HPDE6-E6E7 (cell line): Measurements from ENCODE around the gene HEY2.
A peak's percentile ranks its signal among the peaks of the same experiment; 100 is the strongest.
"Not testable (repeated sequence)": the region's sequence is repeated elsewhere in the genome, so short reads cannot be mapped to it uniquely, and the experiment has no call there.

ENCODE experiments used
- DNase-seq: peaks from one replicate; pipeline ENCODE4 v3.0.0; 2011; ENCODE audit warnings: missing footprints; ENCODE audit errors: extremely low spot score

Gene HEY2

DNA sequence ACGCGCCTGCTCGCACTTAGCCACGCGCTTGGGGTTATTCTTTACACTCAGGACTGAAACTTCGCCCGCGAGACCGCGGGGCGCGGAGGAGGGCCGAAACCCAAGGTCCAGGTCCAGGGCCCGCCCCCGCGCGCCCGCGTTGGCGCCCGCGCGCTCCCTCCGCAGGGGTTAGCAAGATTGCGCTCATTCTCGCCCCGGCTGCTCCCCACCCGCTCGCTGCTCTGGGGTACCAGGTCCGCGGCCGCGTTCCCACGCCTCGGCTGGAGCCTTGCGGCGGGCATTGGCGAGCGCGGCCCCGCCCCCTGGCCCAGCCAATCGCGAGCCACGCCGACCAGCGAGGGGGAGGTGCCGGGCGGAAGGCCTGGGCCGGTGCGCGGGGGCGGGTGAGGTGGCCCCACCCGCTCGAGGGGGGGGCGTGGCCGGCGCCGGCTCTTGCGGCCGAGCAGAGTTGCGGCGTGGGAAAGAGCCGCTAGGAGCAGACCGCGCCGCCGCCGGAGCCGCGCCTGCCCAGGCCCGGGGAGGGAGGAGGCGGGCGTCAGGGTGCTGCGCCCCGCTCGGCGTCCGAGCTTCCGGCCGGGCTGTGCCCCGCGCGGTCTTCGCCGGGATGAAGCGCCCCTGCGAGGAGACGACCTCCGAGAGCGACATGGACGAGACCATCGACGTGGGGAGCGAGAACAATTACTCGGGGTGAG, at the start of gene HEY2:
TSS of gene HEY2 (plus strand) at position 460 of the 692 bp plus-strand sequence. CDS start at position 605, 145 bp downstream.
- DNase-seq: peak; percentile 86

DNA sequence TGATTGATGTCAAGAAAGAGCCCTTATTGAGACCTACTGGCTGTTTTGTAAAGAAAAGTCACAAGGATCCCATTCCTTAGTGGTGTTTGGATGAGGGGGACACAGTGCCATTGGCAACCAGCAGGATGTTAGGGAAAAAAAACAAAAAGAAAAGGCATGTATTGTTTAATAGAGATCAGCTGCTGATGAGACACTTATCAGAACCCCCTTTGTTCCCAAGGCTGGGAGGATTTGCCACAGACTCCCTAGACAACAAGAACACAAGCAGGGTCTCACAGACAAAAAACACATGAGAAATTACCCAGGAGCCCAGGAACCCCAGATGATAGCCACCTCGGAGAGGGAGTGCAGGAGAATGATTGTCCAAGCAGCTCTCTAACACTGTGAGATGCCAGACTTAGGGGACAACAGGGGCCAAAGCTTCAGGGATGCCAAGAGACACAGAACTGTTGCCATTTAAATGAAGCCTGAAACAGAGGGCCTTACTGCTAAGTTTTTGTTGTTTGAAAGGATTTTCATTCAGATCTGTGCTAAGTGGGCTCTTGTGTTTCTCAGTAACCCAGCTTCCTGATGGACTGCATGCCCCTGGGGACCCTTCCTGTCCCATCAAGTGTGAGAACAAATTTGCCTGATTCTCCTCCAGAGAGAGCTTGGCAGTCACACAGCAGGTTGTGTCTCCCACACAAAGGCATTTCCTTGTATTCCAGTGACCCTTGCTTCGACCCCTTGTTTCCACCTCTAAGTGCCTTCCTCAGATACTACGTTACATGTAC, 48.7 kb upstream of the HEY2 start:
- DNase-seq: no peak

DNA sequence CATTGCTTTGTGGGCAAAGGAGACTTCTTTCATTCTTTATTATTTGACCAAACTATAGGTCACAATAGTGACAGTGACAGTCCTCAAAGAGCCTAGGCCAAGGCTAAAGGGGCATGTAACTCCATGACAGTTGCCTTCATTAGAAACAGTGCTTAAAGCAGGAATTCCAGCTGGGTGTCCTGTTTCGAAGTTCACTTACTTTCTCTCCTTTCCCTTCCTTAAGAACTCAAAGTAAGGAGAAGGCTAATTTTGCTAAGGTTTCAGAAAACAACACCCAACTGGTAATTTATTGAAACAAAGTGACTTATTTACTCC, 48.1 kb upstream of the HEY2 start:
- DNase-seq: no peak

DNA sequence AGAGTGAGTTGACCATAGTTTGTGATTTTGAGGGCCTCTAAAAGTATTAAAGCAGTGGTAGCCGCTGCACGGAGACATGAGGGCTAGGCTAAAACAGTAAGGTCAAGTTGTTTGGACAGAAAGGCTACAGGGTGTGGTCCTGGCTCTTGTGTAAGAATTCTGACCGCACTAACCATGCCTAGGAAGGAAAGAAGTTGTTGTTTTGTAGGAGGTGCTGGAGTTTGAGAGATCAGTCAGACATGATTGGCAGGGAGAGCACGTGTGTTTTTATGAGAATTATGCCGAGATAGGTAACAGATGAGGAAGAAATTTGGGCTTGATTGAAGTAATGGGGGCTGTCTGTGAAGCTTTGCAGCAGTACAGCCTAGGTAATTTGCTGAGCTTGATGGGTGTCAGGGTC, 45.5 kb upstream of the HEY2 start:
- DNase-seq: not testable (repeated sequence)

DNA sequence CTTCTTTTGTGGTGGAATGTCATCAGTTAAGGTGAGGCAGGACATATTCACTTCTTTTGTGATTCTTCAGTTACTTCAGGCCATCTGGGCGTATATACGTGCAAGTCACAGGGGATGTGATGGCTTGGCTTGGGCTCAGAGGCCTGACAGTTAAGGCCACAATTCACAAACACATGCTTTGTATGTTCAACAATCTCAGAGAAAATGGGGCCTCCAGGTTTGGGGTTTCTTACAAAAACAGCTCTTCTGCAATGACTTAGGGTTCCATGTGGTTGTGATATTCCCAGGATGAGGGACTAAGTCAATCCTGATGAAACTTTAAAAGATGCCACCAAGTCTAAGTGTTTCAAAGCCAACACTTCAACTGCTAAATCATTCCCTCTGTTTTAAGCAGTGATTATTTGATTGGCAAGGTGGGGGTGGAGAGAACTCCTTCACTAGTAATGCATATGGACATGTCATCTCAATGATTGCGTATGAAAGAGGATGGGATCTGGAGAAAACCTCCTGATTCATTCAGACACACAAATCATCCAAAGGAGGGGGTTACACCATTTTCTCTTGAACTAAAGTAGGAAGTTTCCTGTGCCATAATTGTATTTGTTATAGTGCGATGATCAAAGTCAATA, 41.7 kb upstream of the HEY2 start:
- no peak for DNase-seq

DNA sequence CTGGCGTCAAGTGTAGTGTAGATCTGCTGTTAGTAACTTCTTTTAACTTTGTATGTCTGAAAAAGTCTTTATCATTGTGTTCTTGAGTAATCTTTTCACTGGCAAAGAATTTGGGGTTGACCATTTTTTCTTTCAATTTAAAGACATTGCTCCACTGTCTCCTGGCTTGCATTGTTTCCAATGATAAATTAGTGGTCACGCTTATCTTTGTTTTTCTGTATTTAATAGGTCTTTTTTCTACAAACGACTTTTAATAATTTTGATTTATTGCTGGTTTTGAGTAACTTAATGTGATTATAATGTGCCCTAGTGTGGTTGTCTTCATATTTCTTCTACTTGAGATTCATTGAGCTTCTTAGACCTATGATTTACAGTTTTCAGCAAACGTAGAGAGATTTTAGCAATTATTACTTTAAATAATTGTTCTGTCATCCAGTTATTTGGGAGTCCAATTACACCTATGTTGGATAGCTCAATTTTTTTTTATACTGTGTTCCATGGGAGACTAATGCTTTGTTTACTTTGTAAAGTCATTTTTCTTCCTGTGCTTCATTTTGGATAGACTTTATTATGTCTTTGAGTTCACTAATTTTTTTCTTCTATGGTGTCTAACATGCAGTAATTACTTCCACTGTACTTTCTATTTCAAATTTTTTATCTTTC, 38.3 kb upstream of the HEY2 start:
- no peak for DNase-seq

DNA sequence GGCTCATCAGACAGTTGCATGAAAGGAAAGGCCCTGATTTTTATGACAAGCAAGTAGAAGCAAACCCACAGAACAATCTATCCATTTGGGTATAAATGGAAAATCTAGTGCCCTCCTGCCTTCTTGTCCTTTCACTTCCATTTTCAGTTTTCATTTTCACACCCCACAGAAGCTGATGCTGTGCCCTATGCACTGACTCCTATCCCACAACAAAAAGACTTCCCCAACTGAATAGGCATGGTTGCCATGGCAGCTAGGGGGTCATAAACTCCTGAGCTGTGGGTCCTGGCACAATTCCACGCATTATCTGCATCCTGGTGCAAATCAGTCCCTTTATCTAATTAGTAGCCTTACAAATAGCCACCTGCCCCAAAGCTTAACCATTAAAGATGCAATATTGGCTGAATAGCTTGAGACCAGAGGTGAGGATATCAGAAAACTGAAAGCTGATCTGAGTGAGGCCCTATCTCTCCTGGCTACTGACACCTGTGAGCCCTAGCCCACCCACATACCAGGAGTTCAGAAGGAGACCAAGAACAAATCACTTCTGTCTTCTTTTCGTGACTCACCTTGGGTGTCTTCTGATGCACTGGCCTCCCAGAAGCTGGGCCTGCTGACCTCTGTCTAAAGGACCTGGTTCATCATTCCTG, 34.9 kb upstream of the HEY2 start:
- no peak for DNase-seq

DNA sequence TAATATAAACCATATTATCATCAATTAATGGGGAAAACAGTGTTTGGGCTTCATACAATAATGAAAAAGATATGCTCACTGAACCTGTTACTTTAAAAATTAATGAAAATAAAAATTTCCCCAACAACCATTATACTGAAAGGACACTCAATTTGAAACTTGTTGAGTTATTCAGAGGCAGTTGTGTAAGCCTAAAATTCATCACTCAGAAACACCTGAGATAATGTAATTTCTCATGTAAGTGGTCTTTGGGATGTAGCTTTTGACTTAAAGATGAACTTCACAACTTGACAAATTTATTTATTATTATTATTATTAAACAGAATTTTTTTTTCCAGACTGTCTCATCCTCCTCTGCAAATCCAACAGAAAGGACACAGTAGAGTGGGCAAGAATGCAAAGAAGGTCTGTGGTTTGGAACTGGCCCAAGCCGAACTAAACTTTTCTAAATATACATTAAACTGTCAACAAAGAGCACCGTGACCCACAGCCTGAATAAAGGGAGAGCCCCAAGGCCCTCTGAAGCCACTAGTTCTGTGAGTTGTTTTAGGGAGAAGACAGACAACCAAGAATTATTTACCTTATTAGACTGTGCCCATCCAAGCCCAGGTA, 32.2 kb upstream of the HEY2 start:
- no peak for DNase-seq

DNA sequence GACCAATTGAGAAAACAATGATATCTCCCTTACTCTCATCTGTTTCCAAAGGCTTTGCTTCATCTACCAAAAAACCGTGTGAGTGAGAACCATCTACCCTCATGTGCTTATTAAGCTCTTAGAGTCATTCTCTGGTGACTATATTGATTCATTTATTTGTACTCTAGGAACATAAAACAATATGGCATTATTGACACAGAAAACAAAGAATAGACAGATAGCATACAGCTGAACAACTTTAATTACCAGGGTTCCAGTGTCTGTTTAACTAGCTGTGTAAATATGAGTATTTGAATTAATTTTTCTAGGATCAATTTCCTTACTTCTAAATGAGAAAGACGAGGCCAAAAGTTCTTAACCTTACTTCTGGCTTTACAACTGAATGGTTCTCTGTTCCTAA, 31.3 kb upstream of the HEY2 start:
- no peak for DNase-seq

DNA sequence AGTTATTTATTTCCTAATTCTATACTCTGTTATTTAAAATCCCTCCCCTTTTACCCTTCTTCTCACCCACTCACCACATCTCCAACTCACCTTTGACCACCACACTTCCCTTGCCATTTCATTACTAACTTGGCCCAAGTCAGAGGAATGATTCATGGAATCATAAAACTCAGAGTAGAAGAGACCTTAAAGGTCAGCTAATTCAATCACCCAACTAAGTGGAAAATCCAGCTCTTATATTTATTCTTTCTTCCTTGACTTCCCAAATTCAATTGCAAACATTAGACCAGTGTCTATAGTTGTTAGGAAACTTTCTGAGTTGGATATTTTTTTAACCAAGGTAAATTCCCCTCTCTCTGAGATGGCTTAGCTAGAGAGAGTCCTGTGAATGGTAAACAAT, 26.5 kb upstream of the HEY2 start:
- no peak for DNase-seq

DNA sequence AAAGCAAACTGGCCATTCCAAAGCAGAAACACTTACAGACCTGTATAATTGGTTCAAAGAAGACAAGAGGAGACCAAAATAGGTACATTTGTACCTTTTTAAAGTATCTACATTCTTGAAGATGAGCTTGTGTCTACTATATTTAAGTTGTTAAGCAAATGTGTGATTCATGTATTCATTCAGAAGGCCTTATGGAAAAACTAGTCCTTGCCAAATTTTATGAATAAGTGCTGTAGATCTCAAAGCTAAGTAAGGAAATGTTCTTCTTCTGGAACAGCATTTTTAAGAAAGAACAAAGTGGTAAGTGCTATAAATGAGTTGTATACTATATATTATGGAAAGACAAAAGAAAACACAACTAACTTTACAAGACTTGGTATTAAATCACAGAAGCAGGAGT, 22.2 kb upstream of the HEY2 start:
- no peak for DNase-seq

DNA sequence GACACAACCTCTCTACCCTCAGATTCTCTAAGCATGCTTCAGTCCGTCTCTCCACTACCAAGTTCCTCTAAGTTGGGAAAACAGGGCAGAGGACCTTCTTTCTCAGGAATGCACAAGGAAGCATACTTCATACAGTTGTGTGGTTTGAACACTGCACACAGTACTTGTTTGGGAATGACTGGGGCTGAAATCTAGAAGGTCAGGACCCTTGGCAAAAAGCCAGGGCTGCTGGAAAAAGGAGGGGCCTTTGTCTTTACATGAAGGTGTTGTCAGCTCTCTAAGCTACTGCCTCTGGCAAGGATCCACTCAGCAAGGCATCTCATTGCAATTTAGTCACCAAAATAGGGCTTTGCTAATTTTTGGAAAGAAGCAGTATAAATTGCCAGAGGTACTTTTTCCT, 20.7 kb upstream of the HEY2 start:
- no peak for DNase-seq

DNA sequence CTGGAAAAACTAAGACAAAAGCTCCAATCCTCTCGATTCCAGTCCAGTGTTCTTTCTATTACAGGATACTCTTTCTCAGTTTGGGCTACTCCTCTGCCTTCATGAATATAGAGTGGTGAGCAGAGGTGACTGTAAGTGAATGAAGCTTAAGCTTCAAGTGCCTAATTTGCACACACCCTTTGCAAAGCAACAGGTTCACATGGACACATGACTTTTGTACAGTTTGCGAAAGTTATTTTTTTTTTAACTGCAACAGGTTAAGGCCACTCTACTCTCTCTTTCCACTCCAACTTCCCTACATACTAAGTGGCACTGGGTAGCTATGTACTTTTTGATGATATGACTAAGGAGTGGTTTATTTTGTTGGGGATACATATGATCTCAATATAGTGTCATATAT, 19.4 kb upstream of the HEY2 start:
- no peak for DNase-seq

DNA sequence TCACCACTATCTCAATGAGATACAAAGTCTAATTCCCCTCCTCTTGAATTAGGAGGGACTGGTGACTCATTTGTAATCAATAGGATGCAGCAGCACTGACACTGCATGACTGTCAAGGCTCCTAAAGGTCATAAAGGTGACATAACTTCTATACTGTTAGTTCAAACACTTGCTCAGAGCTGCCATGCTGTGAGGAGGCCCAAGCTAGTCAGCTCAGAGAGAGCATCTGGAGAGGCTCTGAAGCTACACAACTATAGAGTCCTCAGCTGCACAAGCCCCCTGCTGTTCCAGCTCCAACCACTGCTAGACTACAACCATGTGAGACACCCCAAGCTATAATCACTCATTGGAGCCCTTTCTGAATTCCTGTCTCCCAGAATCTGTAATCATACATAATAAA, 17.0 kb upstream of the HEY2 start:
- no peak for DNase-seq

DNA sequence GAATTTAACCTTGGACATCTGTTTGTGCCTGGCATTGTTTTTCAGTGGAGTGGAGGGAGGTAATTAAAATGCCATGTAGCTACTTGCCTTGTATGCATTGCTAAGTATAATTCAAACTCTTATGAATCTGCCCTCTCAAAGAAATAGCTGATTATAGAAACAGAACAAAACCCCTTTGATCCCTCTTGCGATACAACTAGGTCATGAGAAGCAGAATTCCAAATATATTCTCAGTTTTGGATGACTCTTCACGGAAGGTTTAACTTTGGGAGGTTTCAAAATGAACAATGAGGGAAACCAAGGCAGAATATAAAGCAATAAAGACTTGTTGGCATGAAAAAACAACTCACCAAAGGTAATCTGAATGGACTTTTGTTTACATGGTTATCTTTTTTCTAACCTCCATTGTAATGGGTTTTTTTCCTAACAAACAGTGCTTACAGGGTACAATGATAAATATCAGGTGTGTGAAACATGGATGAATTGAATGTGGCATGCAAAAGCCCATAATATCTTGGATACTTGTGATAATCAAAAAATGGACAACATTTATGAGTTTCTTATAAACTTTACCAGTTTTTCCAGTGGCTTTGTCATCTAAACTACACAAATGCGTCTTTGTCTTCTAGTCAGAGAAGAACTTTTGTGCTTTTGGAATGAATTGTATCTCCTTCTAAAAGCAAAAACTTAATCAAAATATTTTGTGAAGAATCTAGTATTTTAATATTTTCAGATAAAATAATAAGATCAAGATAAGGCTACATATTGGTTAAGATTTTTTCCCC, 15.7 kb upstream of the HEY2 start:
- DNase-seq: no peak

DNA sequence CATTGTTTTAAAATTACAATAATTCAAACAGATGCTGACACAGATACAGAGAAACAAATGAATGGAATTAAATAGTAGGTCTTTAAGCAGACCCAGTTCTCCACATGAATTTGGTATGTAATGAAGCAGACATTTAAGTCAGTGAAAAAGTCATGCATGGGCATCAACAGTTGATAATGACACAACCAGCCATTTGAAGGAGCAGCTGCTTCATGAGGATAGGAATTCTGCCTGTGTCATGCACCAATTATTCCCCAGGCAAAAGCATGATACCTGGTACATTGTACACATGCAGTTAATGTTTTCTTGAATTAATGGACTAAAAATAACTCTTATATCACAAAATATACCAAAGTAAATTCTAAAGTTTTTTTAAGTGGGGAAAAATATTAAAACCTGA, 11.2 kb upstream of the HEY2 start:
- no peak for DNase-seq

DNA sequence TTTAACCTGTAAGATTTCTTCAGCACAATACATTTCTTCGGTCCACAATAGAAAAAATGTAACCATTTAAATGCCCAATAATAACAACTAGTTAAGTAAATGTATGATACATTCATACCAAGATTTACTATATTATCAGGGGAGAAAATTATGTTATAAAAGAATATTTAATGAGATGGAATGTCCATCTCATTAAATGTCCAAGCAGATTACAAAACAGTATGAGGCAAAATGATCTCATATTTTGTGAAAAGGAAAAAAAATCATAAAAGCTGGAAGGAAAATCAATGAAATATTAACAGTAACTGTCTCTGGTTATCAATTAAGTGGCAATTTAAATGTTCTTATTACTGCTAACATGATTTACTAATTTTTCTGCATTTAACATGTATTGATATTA, 10.1 kb upstream of the HEY2 start:
- DNase-seq: no peak

DNA sequence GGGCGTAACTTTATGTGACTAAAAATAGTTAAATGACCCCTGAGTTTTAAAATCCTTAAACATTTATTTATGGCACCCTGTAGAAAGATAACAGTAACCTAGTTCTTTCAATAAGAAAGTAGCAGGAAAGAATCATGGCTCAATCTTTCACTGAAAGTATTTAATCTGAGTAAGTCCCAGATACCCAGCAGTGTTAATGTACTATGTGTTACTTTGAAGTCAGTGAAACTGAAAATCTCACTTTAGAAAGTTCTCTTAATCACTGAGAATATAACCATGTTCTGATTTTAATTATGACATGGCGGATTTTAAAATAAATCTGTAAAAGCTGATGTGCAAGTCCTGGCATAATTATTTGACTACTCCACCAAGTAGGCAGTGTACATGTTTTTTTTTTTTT, 8.1 kb upstream of the HEY2 start:
- no peak for DNase-seq

DNA sequence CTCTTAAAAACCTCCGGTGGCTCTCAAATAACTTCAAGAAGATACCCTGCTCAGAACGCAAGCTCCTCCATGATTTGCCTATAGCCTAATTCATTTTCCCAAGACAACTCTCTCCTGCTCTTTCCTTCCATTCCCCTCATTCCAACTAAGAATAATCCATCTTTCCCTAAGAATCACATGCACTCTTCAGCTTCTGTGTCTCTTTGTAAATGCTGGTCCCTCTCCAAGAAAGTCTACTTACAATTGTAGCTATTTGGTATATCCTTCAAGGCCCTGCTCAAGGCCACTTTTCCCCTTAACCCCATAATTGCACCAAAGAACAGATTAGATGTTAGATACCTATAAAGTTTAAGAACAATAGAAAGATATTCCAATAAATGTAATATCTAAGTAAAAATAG, 7.4 kb upstream of the HEY2 start:
- DNase-seq: no peak

DNA sequence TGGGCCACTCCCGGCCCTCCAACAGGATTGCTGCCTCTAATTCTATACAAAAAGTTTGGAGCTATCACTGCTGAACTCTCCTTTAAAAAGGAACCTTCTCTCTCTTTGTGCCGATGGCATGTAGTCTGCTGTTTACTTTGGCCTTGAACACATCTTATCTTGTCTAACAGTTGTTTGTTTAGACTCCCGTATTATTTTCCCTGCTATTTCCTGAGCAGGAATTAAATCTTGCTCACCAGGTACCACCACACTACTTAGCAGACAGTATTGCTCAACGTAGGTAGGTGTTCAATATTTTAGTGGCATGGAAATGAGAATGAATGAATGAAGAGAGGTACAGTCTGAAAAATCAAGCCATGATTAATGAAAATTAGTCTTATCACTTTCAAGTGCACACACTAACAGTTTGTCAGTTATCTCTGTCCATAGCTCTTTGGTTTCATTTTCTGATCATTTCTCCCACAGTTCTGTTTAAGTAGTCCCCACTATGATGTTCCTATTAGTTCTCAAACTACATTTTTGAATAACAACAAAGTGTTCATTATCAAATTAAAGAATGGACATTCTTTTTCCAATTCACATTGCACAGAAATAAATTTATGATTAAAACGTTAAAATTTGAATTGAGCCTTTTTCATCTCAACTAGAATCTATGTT, 6.8 kb upstream of the HEY2 start:
- DNase-seq: no peak
